ENCODE data around the gene SCAP.
"Not testable (repeated sequence)": the region's sequence is repeated elsewhere in the genome, so short reads cannot be mapped to it uniquely, and the experiment has no call there.

The SCAP gene

DNA sequence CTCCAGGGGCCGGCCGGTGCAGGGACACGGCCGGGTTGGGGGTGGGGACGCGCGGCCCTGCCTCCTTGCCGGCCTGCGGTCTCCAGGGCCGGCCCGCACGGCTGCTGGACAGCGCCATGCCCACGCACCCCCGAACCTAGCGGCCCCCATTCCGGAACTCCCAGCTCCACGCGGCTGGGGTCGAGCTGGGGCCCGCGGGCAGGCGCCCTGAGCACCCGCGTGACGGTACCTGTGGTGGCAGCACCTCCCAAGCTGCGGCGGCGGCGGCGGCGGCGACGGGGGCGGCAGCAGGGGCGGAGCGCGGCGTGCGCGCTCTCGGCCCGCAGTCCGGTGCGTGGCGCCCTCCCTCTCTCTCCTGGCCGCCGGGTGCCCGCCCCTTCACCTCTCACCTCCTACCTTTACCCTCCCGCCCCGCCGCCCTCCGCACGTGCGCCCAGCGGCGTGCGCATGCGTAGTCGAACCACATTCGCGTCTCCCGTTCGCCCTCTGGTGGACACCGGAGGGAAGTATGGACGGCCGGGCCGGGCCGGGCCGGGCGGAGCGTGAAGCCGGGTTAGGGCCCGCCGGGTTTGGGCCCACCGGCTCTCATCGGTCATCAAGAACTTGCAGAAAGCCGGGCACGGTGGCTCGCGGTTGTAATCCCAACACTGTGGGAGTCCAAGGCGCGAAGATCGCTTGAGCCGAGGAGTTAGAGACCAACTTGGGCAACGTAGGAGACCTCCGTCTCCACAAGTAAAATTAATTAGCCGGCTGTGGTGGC, at the start of gene SCAP:
TSS of gene SCAP (minus strand) at position 372 of the 760 bp plus-strand sequence. CDS start 32,948 bp downstream, outside the sequence.
- peak; percentile 95 for DNase-seq (ENCODE audit: low spot score)

DNA sequence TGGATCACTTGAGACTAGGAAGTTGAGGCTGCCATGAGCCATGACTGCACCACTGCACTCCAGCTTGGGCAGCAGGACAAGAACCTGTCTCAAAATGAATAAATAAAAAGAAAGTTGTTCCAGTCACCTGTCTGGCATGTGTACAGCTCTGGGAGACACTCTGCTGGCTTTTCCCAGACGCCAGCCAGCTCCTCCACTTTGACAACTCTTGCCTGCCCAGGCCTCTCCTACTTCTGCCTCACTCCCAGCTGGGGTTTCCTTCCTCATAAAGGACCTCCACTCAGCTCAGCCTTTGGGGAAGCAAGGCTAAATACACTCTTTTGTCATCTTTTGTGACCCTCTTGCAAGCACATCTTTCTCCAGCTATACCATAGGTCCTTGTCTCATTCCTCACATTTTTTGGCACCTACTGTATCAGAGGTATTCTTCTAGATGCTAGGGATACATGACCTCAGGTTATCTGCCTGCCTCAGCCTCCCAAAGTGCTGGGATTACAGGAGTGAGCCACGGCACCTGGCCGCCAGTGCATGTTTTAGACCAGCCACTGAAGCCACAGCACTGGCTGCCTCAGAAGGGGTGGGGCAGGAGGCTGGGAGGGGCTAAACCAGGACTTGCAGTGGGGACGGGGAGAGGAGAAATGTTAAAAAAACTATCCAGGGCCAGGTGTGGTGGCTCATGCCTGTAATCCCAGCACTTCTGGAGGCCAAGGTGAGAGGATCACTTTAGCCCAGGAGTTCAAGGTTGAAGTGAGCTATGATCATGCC, 47.8 kb upstream of the SCAP start:
- no peak for DNase-seq (ENCODE audit: low spot score)

DNA sequence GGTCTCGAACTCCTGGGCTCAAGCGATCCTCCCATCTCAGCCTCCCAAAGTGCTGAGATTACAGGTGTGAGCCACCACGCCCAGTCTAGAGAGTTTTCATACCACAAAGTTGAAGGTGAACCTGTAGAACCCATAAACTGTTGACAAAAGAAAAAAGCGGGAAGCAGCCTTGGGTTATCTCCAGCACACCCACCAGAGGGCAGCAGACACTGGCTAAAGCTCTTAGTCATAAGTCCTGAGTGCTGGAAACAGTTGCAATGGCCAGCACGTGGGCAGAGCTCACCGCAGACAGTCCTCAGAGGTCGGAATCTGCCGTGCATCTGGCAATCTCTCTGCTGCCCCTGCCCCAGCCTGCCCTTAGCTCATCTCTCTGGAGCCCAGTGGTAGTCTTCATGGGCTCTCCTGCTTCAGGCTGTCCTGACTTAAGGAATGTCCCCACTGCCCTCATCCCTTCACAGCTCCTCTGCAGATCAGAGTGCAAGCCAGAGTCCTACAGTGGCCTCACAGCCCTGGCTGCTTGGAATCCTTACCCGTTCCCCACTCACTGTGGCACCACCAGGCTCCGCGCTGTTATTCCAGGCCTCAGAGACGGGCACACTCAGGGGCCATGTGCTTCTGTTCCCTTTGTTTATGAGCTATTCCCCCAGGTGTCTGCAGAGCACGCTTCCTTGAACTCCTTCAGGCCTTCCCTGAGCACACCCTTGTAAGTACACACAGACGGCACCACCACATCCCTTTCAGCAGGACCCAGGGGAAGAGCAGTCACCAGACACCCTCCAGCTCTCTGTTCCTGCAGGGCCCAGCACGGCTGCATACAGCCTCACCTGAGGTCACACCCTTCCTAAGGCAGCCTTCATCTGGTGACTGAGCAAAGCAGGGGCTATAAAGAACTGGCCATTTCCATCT, 46.6 kb upstream of the SCAP start:
- peak; percentile 85 for DNase-seq (ENCODE audit: low spot score)

DNA sequence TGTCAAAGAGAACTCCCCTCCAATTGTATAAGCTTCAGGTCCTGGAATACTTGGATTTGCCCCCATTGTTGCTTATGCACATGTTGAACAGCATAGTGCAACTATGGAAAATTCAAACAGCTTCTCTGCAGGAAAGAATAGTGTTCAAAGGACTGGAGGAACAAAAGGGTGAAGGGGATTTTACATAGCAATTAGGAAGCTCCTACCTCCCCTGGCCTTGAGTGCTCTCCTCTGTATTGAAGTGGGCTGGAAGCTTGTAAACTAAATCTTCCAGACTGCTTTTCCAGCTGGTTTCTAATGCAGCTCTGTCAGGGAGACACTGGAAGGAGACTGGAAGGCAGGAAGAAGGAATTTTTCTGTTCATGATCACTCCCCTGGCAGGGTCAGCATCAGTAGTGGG, 45.0 kb upstream of the SCAP start:
- DNase-seq (ENCODE audit: low spot score) = no peak

DNA sequence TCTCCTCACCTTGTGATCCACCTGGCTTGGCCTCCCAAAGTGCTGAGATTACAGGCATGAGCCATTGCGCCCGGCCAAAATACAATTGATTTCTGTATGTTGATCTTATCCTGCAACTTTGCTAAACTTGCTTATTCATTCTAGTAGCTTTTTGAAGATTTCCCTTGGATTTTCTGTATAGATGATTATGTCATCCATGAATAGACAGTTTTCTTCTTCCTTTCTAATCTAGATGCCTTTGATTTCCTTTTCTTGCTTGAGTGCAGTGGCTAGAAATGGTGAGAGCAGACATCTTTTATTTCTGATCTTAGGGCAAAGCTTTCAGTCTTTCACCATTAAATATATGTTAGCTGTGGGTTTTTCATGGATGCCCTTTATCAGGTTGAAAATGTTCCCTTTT, 42.2 kb upstream of the SCAP start:
- no peak for DNase-seq (ENCODE audit: low spot score)

DNA sequence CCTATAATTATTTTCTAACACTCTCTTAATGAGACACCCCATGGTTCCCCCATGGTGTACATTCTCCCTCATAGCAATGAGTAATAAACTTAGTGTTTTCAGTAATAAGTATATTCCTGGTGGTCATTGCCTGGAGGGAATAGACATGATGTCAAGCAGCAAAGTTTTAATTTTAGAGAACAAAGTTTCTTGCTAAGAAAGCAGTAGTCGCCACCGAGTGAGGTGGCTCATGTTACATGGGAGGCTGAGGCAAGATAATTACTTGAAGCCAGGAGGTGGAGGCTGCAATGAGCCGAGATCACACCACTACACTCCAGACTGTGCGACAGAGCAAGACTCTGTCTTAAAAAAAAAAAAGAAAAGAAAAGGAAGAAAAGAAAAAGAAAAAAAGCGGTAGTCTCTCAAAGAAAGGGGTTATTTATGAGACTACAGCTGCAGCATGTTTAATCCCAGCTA, 40.2 kb upstream of the SCAP start:
- DNase-seq (ENCODE audit: low spot score) = no peak

DNA sequence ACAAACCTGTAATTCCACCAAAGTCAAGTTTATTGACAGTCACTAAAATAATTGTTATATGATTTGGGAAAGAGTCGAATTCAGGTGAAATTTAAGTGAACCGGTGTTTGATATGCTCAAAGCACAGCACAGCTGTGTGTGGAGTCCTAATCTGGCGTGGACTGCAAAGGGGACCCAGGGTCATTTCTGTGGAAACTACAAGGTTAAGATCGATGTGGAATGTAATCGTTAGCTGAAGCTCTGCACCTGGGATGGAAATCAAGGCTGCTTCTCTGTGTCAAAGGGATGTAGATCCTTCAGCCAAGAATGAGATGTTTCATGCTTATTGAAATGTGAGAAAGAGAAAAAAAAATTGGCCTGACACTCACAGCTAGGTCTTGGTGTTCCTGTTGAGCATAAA, 39.4 kb upstream of the SCAP start:
- no peak for DNase-seq (ENCODE audit: low spot score)

DNA sequence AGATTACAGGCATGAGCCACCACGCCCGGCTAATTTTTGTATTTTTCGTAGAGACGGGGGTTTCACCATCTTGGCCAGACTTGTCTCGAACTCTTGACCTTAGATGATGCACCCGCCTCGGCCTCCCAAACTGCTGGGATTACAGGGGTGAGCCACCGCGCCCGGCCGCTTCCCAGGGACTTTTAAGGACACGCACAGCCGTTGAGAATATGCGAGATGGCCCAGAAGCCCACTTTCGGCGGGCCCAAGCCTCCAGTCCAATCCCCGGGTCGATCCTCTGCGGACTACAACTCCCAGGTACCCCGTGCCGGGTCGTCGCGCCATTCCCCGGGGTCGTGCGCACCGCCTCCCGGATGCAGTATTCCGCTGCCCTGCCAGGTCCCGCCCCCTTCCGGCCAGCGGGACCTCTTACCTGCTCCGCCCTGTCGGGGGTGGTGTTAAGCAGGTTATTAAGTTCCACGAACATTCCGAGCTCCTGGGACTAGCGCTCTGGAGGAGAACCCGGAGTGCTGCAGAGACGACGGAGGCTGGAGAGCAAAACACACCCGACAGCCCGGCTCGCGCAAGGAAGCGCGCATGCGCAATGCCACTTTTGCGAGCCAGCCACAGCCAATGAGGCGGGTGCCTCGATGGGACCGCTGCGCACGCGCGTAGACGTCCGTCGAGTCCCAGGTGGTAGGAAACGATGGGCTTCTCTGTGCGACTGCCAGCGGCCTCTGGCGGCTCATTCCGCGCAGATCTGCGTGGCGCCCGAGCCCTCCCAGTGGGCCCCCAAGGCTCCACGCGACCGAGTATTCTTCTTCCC, 37.6 kb upstream of the SCAP start, which contains the start of gene ELP6:
TSS of gene ELP6 (minus strand) at position 588 of the 805 bp plus-strand sequence. CDS start at position 466, 122 bp downstream.
- DNase-seq (ENCODE audit: low spot score) = peak; percentile 98

DNA sequence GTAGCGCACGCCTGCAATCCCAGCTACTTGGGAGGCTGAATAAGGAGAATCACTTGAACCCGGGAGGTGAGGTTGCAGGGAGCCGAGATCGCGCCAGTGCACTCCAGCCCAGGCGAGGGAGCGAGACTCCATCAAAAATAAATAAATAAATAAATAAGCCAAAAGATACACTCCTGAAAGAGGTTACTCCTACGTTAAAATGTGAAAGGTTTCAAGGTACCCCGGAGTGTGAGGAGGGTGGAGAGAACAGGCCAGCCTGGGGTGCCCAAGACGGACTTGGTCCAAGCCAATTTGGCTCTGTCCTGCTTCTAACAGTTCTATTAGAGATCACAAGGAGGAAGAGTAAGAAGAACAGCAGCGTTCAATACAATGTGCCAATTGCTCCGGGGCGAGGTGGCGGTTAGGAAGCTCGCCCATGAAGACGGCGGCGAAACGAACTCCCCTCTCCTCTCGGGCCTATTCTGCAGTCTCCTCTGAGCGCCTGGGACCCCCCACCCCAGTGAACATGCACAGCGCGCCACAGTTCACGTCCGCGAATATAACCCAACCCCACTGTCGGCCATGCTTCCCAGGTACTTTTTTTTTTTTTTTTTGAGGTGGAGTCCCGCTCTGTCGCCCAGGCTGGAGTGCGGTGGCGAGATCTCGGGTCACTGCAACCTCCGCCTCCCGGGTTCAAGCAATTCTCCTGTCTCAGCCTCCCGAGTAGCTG, 36.8 kb upstream of the SCAP start:
- DNase-seq (ENCODE audit: low spot score) = no peak

DNA sequence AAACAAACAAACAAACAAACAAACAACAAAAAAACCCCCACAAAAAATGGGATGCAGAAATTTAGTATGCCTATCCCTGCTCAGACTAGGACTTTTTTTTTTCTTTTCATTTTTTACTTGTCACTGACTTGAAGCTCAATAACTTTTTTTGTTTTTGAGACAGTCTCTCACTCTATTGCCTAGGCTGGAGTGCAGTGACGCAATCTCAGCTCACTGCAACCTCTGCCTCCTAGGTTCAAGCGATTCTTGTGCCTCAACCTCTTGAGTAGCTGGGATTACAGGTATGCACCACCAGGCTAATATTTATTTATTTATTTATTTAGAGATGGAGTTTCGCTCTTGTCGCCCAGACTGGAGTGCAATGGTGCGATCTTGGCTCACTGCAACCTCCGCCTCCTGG, 29.5 kb upstream of the SCAP start:
- DNase-seq (ENCODE audit: low spot score) = not testable (repeated sequence)

DNA sequence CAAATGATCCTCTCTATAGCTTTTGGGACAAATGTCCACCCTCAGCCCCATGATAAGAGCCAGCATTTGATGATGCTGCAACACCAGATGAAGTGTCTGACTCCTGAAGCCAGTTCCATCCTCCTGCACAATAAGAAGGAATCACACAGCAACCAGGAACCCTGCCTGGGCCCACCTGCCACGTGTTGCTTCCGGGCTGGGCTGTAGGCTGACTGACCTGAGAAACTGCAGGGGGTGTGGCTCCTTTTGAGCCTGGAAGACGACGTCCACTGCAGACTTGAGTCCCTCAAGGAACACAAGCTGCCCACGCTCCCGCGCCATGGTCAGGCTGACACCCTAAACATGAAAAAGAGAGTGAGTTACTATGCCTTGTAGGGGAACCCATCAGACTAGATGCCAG, 28.4 kb upstream of the SCAP start:
- no peak for DNase-seq (ENCODE audit: low spot score)

DNA sequence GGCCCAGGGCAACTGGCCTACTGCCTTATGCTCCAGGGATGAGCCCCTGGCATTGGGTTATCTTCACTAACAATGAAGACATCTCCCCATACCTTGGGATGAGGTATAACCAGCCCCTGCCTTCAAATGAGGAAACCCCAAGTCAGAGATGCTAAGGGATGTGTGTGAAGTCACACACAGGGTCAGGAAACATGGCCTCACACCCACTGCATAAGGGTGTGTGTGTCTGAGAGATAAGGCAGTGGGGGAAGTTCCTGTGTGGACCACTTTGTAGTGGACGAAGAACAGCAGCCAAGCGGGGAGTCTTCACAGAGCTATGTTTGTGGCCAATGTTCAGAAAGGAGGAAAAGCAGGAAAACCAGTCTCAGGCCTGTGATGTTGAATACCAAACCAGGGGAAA, 27.3 kb upstream of the SCAP start:
- DNase-seq (ENCODE audit: low spot score) = no peak

DNA sequence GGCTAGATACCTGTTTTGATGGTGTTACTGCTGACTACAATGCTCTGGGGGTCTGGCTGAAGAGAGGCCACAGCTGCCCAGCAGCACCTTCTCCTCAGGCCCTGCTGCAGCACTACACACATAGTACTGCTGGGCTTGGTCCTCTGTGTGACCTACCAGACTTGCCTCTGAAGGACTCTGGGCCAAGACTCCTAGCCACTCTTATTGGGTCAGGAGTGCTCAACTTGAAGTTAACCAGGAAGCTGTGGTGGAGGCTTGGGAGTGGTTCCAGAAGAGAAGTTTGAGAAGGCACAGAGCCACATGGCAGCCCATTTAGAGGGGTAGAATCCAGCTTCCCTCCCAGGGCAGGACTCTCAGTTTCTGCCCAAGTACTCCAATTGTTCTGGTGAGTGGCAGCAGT, 21.2 kb upstream of the SCAP start:
- DNase-seq (ENCODE audit: low spot score) = no peak

DNA sequence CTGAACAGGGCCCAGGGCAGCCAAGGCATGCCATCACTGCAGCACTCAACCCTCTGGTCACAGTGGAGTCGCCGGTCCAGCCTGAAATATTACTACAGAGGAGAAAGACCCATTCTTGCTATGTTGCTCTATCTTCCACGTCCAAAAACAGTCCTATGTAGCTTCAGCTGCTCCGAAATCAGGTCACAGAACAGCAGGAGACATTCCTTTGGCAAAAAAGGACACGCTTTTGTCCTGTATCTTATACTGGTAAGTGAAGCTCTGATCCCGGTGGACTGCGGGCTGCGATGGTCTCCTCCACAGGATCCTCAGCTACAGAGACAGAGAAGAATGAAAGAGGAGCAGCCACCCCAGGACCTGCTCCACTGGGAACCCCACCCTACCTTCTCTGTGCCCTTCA, 20.1 kb upstream of the SCAP start:
- no peak for DNase-seq (ENCODE audit: low spot score)

DNA sequence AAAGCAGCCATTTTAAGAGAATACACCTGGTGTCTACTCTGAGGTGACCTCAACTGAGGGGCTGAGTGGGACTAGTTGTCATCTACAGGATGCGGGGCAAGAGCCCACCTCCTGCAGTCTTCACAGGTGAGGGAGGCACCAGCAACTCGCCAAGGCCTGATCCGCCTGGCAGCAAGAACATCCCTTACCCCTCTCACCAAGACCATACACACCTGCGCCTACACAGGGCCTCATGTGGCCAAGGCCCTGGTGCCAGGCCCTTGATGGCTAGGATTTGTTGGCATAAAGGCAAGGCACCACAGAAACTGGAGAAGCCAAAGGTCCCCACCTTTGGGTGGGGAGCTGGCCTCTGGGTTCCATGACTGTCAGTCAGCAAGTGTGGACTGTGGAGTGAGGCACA, 19.4 kb upstream of the SCAP start:
- no peak for DNase-seq (ENCODE audit: low spot score)

DNA sequence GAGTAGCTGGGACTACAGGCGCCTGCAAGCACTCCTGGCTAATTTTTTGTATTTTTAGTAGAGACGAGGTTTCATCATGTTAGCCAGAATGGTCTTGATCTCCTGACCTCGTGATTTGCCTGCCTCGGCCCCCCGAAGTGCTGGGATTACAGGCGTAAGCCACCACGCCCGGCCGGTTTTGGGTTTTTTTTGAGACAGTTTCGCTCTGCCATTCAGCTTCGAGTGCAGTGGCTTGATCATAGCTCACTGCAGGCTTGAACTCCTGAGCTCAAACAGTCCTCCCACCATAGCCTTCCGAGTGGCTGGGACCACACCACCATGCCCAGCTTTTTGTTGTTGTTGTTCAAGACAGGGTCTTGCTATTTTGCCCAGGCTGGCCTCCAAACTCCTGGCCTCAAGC, 16.0 kb upstream of the SCAP start:
- no peak for DNase-seq (ENCODE audit: low spot score)

DNA sequence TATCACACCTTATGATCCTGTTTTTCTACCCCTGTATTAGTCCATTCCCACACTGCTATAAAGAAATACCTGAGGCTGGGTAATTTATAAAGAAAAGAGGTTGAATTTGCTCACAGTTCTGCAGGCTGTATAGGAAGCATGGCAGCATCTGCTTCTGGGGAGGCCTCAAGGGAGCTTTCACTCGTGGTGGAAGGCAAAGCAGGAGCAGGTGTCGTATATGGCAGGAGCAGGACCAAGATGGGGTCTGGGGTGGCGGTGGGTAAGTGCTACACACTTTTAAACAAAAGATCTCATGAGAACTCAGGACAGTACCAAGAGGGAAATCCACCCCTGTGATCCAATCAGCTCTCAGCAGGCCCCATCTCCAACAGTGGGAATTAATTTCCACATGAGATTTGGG, 15.4 kb upstream of the SCAP start:
- DNase-seq (ENCODE audit: low spot score) = no peak

DNA sequence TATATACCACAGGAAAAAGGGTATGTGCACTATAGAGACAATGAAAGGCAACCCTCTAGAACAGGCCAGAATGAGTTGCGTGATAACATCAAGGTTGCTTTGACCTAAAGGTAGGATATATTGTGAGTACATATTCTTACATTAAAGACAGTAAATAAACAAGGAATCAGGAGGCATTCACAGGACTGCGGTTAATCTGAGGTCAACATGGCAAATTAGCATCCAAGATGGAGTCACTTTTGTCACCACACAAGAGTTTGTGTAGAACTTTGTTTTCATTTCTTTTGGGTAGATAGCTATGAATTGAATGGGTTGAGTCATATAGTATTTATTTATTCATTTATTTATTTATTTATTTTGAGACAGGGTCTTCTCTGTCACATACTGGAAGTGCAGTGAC, 11.5 kb upstream of the SCAP start:
- DNase-seq (ENCODE audit: low spot score) = no peak

DNA sequence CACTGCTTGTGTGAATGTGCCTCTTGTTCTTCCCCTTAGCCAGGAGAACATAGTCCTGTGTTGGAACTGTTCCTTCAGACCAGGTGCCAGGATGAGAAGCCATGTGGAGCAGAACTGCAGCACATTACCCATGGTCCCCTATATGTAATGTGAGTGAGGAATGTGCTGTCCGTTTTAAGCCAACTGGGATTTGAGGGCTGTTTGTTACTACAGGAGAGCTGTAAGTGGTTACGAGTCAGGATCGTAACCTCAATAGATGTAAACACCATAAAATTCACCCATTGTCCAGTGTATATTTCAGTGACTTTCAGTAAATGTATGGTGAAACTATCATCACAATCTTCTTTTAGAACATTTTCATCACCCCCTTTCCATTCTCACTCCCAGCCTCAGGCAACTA, 10.1 kb upstream of the SCAP start:
- no peak for DNase-seq (ENCODE audit: low spot score)

DNA sequence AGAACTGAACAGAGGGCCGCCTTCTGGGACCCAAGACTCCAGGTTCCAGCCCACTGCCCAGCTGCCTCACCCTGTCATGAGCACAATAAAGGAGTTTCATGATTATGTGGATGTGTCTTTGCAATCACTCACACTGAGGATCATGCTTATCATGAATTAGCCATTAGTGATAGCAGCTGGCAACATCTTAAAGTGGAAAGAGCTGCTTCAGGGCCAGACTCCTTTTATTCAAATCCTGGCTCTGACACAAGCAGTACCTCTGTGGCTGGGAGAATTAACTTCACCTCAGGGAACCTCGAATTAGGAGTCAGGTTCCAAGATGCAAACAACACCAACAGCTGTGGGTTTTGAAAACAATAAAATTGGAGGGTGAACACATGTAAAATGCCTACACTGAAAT, 6.6 kb upstream of the SCAP start:
- DNase-seq (ENCODE audit: low spot score) = no peak

DNA sequence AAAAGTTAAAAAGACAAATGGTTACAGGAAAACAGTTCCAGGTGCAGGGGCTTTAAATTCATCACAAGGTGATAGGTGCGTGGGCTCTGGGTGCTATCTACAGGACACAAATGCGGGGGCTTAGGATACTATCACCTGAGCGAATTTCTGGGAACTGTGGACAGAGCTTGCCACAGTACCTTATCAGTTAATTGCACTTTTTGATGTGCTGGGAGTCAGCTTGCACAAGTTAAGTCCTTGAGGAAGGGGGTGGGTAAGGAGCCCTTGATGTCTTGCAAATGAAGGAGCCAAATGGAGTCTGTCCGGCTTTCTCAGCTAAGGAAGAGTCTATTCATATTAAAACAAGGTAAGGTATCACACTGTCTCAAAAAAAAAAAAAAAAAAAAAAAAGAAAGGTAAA, 6.0 kb upstream of the SCAP start:
- not testable (repeated sequence) for DNase-seq (ENCODE audit: low spot score)
